Brain microvascular endothelial cell (primary cell): ENCODE data around the gene SIL1.

Experiments
- DNase-seq: peaks from one replicate; pipeline ENCODE4 v3.0.0-alpha.2; 2020
- H3K27ac ChIP-seq: fragments of 250-450 bp; sonication (Bioruptor Pico); 2 replicates; pipeline ENCODE4 v1.5.1; 2020; ENCODE audit warnings: mild to moderate bottlenecking, moderate library complexity
- H3K27me3 ChIP-seq: fragments of 250-450 bp; sonication (Bioruptor Pico); replicated peaks from 2 replicates; pipeline ENCODE4 v1.5.1; 2020; ENCODE audit warnings: mild to moderate bottlenecking
- H3K36me3 ChIP-seq: fragments of 250-450 bp; sonication (Bioruptor Pico); replicated peaks from 2 replicates; pipeline ENCODE4 v1.5.1; 2020; ENCODE audit warnings: mild to moderate bottlenecking
- H3K4me3 ChIP-seq: 2 replicates; pipeline ENCODE4 v1.5.1; 2011; ENCODE audit warnings: low read depth, mild to moderate bottlenecking, control low read depth, low read length, moderate library complexity
- in situ Hi-C: cut with HindIII; loops from 2 replicates; pipeline ENCODE4 v1.10.0; 2017; ENCODE audit warnings: low sequenced_read_pairs, low pct_ligation_motif_present
- TF ChIP-seq, protein P1 (sequence below): IDR thresholded peaks from 2 replicates; pipeline ENCODE4 v1.5.1; 2011; ENCODE audit warnings: low read depth, mild to moderate bottlenecking, moderate library complexity, low read length, control low read depth, inconsistent platforms; ENCODE audit errors: missing control alignments

The SIL1 gene

DNA sequence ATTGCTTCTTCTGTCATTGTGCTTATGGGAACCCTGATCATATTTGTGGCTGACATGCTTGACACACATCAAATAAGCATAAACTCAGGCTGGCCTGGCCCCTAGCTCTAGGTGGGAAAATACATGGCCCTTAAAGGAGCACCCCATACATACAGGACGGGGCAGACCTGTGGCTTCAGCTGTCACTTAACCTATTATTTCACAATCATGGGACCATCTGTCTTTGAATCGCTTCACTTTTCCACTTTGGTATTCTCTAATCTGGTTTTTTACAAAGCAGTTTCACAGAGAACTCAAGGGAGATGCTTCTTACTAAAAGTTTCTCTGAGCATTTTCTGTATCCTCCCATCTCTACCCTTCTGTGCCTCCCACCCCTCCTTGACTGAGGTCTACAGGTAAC is 288.4 kb downstream of the SIL1 start:
- TF ChIP-seq, protein P1, sequence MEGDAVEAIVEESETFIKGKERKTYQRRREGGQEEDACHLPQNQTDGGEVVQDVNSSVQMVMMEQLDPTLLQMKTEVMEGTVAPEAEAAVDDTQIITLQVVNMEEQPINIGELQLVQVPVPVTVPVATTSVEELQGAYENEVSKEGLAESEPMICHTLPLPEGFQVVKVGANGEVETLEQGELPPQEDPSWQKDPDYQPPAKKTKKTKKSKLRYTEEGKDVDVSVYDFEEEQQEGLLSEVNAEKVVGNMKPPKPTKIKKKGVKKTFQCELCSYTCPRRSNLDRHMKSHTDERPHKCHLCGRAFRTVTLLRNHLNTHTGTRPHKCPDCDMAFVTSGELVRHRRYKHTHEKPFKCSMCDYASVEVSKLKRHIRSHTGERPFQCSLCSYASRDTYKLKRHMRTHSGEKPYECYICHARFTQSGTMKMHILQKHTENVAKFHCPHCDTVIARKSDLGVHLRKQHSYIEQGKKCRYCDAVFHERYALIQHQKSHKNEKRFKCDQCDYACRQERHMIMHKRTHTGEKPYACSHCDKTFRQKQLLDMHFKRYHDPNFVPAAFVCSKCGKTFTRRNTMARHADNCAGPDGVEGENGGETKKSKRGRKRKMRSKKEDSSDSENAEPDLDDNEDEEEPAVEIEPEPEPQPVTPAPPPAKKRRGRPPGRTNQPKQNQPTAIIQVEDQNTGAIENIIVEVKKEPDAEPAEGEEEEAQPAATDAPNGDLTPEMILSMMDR, result no peak
- in situ Hi-C loops, result no loop called here
- peaks cover 27% of the 10 kb centered on the region for H3K36me3 ChIP-seq

DNA sequence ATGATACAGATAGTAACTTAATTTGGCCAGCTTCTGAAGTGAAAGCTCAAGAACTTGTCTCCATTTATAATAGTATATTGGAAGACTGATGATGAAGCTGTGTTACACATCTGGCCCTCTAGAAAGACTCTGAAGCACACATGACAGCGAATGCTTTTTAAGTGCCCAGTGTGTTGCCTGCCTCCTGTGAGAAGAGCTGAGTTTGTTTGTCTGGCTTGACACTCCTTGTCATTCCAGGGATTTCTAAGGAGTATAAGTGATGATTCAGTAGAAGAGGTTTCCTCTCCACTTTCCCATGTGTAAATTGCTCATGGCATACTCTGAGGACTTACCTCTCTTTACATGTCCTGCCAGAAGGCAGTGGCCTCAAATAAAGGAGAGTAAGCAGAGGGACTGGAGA is 292.6 kb downstream of the SIL1 start:
- no peaks in the 10 kb centered on the region for H3K27me3 ChIP-seq
- H3K4me3 ChIP-seq, result no peak overlapping the region
- TF ChIP-seq, protein P1, result no peak
- DNase-seq, result peak; percentile 45
- H3K36me3 ChIP-seq, result peaks cover 40% of the 10 kb centered on the region
- in situ Hi-C loops, result no loop called here
- no peak overlapping the region for H3K27ac ChIP-seq

More for the DNA sequence above, 288.4 kb downstream of the SIL1 start:
- Histone ChIP-seq H3K4me3 (no peak overlapping the region), H3K27ac (no peak overlapping the region), H3K27me3 (no peaks in the 10 kb centered on the region)
- DNase-seq, result no peak

DNA sequence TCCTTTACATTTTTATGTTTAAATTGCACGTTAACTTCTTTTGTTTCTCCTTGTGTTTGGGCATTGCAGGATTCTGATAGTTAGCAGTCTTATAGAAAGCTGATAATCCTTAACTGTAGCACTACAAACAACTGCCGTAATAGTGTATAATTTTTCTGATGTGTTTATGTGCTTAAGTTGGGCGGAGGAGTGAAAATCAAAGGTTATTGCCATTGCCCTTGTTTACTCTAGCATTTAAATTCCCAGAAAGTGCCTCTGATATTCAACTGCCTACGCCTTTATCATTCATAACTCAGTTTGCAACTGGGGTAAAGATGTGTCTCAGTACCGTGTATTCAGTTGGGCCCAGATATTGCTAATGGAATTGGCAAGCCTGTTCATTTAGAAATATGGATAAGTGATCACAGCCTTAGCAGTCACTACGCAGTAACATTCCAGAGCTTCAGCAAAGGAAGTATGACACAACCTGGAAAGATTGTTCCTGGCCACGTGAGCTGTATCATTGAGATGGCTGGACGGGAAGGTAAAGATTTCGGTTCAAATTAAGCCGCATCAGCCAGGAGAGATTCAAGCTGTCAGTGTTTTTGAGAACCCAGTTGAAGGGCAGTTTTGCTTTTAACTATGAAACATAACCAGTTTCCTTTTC is 294.9 kb downstream of the SIL1 start:
- no peaks in the 10 kb centered on the region for H3K27me3 ChIP-seq
- in situ Hi-C loops, result no loop called here
- H3K4me3 ChIP-seq, result no peak overlapping the region
- H3K27ac ChIP-seq, result peak overlapping the region; percentile 32
- TF ChIP-seq, protein P1, result no peak
- DNase-seq, result peak; percentile 62
- peaks cover 35% of the 10 kb centered on the region for H3K36me3 ChIP-seq

DNA sequence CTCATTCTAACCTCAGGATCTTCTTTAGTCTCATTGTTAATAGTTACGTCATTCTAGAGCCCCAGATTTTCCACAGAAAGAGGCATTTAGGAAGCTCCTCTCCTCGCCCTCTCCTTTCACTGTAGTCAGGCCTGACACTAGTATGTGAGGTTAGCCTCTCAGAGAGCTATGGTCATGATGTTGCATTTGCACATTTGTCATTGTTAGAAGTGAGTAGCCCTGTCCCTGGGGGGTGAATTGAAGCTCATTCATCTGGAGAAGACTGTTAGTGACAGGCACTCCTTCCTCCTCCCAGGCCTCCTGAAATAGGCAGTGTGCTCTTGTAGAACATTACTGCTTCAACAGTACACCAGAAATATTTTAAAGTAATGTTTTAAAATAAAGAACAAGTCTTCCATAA is 296.5 kb downstream of the SIL1 start:
- no peak for DNase-seq
- TF ChIP-seq, protein P1, result no peak
- Histone ChIP-seq H3K27ac (no peak overlapping the region), H3K27me3 (no peaks in the 10 kb centered on the region), H3K4me3 (no peak overlapping the region), H3K36me3 (peaks cover 33% of the 10 kb centered on the region)
- in situ Hi-C loops, result no loop called here

DNA sequence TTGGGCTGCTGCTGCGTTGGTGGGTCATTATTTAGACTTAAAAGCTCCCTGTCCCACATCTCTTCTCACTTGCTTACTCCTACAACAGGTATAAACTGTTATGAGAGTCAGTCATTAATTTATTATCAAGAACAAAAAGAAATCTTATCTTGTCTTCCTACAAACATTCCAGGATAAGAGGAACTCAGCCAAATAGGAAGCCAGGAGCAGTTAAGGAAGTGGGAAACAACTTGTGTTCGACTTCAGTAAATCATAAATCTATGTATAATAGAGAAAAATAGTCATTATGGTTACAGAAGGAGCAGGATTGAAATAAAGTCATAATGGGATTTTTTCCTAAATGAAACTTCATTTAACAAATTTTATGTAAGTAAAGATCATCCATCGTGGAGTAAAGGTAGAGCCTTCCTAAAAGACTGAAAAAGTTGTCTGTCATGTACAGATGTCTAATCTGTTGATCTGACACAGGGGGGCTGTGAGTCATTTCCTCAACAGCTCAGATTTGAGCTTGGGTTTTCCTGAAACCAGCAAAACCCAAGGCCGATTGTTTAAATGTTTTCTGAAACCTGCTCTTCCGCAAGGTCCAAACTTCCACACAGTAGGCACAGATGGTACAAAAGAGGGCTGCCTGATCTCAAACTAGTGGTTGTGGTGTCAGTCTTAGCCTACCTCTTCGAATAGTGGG is 297.7 kb downstream of the SIL1 start:
- Histone ChIP-seq H3K27me3 (no peaks in the 10 kb centered on the region), H3K36me3 (peaks cover 23% of the 10 kb centered on the region), H3K27ac (peak overlapping the region; percentile 35), H3K4me3 (no peak overlapping the region)
- in situ Hi-C loops, result no loop called here
- TF ChIP-seq, protein P1, result no peak
- DNase-seq, result peak; percentile 69
